ENCODE measurements around the gene IQSEC1.

IQSEC1 gene

GRCh38 chr3:12924437-12924836 is 148.8 kb downstream of the IQSEC1 start:
- DNase-seq, result no peak

DNA sequence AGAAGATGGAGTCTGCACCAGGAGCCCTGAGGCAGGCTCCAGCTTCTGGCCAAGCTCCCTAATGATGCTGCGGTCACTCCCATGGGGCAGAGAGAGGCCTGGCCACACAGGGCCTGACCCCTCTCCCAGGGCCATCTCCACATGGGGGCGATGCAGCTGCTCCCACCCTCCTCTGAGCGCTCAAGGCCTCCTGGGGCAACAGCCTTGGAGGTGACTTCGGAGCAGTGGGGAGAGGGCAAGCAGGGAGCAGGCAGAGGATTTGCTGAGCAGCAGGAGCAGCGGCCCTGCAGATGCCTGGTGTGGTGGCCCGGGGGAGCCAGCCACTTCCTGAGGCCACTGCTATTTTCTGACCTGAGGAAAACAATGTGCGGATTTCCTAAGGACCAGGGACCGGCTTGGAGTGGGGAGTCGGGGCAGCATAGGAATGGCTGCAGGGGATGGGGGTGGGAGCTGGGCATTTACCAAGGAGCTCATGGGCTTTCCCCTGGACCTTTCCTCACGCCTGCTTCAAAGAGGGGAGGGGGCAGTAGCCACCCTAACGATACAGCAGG is 150.3 kb downstream of the IQSEC1 start:
- no peak for DNase-seq

DNA sequence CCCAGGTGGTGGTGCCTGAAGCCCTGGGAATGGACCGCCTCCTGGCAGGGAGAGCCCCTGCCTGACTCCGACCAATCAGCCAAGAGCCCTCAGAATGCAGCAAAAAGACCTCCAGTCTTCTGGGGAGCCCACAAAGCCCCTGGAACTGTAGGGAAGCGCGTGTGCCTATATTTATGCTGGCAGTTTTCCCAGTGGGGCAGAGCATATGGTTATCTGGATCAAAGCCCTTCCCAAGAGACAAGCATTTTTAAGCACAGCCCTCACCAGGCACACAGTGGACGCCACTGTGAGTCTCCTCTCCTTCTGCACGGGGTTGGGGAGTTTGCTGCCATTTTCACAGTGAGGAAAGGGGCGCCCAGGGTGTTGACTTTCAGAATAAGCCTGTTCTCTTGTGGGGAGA is 150.9 kb downstream of the IQSEC1 start:
- DNase-seq, result no peak

GRCh38 chr3:12921736-12922135 is 151.5 kb downstream of the IQSEC1 start:
- DNase-seq, result no peak

DNA sequence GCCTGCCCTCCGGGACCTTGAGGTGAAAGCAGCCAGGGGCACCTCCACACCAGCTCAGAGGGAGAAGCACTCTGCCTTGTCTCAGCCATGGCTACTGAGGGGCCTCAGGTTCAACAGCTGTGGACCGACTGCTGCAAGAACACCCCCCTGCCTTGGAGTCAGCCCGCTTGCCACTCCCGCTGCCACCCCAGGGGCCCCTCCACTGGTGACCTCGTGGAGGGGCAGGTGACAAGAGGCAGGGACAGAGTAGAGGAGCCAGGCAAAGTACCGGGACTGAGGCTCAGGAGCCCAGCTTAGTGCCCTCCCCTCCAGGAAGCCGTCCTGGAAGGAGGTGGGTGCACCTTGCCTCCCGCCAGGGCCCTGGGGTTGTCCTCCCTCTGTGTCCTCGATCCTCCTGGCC is 152.3 kb downstream of the IQSEC1 start:
- no peak for DNase-seq

GRCh38 chr3:12919205-12919604 is 154.0 kb downstream of the IQSEC1 start:
- DNase-seq, result no peak

DNA sequence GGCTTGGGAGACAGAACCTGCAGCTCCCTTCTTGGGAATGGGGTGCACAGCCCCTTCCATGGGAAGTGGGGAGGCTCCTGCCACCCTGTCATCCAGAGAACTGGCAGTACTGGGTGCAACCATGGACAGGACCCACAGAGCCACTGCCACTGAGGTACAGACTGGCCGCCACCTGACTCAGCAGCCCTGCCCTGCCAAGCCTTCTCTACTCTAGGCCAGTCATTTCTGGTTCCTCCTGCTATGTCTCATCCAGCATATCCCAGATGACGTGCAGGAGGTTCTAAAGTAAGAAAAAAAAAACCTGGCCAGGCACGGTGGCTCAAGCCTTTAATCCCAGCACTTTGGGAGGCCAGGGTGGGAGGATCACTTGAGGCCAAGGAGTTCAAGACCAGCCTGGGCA is 155.0 kb downstream of the IQSEC1 start:
- no peak for DNase-seq

DNA sequence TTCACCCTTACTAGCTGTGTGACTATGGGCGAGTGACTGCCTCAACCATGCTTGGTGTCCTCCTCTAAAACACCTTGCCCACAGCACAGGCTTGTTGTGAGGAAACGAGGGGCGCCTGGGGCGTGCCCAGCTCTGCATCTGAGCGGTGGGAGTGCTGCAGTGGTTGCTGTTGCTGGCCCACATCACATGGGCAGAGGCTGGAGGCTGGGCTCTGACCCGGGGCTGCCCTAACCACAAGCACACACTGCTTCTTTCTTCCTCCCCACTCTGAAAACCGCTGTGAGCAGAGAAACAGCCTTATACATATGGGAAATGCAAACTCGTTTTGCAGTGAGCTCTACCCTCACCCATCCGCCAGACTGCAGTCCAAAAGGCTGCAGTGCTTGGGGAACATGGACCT is 157.1 kb downstream of the IQSEC1 start:
- DNase-seq, result peak; percentile 17

- DNase-seq, result no peak
These were observed 159.1 kb downstream of the IQSEC1 start for GRCh38 chr3:12914088-12914487.

DNA sequence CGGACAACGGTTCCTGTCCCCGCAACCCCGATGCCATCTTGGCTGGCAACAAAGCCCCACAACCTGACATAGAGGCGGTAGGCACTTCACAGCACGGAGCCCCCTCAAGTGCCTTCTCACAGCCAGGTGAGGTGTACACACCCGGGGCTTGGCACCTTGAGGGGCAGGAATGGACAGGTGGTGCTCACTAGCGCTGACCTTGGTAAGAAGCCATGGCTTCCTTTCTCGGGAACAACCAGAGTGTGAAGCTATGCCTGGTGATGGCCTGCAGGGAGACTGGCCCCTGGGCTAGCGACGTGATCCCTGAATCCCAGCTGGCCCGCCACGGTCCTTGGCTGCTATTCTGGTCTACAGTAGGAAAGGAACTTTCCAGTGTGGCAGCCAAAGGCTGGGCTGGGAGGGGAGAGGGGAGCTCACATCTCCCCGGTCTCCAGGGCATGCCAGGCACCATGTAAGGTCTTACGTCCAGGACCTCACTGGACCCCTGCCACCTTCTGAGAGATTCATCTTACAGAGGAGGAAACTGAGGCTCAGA is 161.3 kb downstream of the IQSEC1 start:
- no peak for DNase-seq

DNA sequence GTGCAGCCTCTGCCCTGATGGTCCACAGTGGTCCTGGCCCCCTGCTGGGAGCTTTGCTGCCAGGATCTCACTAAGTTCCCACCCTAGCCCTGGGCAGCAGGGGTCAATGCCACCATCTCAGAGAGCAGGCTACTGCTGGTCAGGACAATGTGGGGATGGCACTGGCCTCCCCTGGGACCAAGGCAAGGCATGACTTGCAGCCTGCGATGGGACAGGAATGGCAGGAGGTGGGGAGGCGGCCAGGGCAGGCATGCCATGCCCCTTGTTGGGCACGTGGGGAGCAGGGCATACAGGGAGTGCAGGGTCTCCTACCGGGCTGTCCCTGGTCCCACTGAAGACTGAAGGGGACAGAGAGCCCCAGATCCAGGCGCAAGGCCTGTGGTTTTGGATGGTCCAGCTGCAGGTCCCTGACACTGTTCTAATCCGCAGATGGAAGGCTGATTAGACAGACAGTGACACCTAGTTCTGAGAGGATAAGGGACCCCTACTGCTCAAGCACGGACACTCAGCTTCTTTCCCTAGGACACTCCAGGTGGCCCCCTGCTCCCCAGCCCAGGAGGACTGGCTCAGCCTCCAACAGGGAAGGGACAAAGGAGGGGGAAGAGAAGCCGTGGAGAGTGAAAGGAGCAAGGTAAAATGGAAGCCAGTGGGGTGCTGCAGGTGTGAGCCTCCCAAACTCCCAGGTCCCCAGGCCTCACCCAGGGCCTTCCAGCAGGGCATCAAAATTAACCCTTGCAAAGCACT is 162.7 kb downstream of the IQSEC1 start:
- DNase-seq, result no peak

DNA sequence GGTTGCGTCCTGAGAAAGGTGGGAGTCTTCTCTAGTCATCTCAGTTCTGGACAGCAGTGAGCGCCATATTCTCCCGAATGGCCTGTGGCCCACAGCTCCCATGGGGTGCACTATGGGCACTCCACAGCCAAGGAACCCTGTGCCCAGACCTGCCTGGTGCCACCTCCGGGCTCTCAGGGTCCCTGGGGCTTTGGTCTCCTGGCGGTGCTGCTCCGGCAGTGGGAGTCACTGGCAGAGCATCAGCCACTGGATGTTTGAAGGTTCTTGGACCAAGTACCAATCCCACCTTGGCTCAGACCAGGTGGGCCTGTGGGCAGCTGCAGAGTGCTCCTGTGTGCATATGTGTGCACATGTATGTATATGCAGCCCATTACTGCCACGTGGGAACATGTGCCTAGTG is 163.5 kb downstream of the IQSEC1 start:
- DNase-seq, result no peak

DNA sequence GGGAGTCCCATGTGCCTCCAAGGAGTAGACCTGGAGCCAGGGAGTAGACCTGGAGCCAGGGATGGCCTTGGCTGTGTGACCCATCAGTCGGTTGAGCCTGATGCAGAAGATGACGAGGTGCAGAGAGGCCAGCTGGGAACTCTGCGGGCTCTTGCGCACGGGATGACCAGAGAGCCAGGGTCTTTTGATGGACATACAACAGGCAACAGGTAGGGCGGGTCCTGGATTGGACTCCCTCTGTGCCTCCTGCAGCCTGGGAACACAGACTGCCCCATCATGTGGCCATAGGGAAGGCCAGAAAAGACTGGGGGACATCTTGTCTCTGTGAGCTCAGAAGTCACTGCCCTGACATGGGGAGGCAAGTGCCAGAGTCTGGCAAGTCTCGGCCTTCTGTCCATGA is 164.4 kb downstream of the IQSEC1 start:
- DNase-seq, result no peak

DNA sequence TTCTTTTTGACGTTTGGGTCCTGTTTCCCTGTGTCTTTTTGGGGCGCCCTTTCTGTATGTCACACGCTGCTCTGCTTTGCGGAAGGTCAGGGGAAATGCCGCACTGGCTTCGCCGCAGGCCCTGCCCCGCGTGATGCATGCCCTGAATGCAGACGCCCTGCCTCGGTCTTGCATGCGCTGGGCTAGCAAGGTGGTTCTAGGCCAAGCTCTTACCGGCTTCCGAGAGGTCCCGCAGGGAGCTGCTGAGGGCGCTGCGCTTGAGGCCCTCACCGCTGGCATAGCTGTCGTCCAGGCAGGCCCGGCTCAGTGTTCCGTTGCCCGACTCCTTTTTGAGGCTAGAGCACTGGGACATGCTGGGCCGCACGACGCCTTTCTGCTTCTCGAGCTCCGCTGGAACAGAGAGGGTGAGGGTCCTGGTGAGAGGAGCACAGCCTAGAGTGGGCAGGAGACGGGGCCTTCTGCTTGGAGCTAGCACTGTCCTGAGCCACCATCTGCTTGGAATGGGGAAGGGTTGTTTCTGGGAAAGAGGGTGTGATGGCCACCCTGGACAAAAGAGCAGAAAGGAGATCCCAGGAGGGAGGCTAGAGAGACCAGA is 165.0 kb downstream of the IQSEC1 start:
- no peak for DNase-seq

DNA sequence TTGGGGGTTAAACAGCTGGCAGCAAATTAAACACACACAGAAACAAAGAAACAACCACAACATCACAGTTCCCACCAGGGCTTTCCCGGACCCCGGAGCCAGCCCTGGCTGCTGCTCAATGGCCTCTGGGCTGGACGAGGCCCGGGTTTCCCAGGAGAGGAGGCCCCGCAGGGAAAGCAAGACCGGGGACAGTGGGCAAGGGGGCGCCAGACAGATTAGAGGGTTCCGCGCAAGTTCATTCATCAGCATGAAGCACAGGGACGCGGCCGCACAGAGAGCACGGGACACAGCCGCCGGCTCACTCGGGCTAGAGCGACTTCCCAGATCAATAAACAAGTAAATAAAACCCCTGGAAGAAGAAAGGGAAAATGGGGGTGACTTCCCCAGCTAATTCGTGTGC is 165.5 kb downstream of the IQSEC1 start:
- no peak for DNase-seq

GRCh38 chr3:12907296-12907695 is 165.9 kb downstream of the IQSEC1 start:
- DNase-seq, result no peak

GRCh38 chr3:12906916-12907290 is 166.3 kb downstream of the IQSEC1 start:
- DNase-seq, result no peak

DNA sequence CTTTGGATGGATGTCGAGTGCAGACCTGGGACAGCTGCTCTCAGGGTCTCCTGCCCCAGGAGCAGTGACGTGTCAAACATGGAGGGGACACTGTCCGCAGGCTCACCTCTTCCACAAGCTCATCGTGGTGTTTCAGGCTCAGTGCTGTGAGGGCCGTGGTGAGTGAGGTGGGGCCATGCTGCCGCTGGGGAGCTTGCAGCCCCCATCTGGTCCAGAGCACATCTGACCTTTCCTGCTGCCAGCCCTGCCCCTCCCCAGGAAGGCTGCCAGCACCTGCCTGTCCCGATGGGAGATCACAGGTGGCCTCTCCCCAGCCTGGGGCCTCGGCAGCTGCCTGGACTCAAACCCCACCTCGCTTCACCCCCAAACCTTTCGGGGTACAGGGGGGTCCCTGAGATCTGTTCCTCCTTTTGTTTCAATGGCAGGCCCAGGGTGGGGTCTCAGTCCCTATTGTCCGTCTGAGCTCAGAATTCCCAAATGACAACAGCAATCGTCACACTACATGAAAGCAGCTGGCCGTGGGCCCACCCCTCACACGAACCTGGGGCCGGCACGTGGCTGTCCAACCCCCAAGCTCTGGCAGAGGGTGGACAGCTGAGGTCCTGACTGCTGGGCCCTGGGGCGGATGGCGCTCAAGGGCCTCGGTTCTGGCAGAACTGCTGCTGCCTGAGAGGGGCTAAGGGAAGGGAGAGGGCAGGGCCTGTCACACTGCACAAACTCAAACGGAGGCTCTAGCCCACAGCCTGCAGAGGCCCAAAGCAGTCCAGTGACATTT is 166.9 kb downstream of the IQSEC1 start:
- no peak for DNase-seq

- DNase-seq, result no peak
These were observed 167.7 kb downstream of the IQSEC1 start for GRCh38 chr3:12905316-12906071.

DNA sequence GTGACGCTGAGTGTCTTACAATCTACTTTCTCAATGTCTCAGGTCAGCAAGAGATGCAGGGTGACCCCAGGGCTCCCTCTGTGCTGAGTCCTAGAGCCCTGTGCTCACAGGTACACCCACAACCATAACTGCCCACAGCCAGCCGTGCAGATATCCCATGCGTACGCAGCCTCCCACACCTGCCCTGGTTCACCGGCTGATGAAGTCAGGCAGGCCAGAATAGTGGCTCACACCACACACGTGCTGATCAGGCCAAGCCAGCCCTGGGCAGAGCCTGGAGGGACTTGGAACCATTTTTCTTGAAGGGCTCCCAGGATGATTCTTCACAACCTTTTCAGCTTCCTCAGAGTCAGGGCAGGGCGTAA is 168.3 kb downstream of the IQSEC1 start:
- no peak for DNase-seq

- DNase-seq, result no peak
These were observed 169.3 kb downstream of the IQSEC1 start for GRCh38 chr3:12903881-12904280.

- DNase-seq, result no peak
These were observed 170.0 kb downstream of the IQSEC1 start for GRCh38 chr3:12903000-12903800.
